ENCODE results near the gene TRPM1.

Gene TRPM1

DNA sequence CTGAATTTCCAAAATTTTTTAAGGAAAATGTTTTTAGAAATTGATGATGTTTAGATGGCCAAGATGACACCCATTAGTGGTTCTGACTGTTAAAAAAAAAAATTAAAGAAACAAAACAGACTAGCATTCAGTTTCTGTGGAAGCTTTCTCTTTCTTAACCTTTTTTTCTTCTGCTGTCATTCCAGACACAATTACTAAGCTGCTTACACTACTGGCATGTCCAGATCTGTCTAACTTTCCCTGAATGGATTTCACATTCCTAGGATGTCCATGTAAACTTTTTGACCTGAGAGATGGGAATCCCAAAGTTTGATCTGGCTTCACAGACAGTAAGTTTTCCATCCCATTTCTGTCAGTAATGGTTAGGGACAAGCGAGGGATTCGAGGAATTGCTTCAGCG lies 99.8 kb downstream of the TRPM1 start:
- Histone ChIP-seq H3K4me3 (ENCODE audit: low read depth, low read length) (no peak overlapping the region), H3K27ac (no peak overlapping the region), H3K36me3 (replicated peaks) (no peaks in the 10 kb centered on the region), H3K27me3 (replicated peaks) (no peaks in the 10 kb centered on the region)
- TF ChIP-seq, protein P1, sequence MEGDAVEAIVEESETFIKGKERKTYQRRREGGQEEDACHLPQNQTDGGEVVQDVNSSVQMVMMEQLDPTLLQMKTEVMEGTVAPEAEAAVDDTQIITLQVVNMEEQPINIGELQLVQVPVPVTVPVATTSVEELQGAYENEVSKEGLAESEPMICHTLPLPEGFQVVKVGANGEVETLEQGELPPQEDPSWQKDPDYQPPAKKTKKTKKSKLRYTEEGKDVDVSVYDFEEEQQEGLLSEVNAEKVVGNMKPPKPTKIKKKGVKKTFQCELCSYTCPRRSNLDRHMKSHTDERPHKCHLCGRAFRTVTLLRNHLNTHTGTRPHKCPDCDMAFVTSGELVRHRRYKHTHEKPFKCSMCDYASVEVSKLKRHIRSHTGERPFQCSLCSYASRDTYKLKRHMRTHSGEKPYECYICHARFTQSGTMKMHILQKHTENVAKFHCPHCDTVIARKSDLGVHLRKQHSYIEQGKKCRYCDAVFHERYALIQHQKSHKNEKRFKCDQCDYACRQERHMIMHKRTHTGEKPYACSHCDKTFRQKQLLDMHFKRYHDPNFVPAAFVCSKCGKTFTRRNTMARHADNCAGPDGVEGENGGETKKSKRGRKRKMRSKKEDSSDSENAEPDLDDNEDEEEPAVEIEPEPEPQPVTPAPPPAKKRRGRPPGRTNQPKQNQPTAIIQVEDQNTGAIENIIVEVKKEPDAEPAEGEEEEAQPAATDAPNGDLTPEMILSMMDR (IDR thresholded peaks at IDR 0.05; ENCODE audit: low read depth, low read length, missing control alignments), result no peak
- in situ Hi-C loops (cut with HindIII; ENCODE audit: low pct_ligation_motif_present, low sequenced_read_pairs), result no loop called here
- DNase-seq, result no peak

DNA sequence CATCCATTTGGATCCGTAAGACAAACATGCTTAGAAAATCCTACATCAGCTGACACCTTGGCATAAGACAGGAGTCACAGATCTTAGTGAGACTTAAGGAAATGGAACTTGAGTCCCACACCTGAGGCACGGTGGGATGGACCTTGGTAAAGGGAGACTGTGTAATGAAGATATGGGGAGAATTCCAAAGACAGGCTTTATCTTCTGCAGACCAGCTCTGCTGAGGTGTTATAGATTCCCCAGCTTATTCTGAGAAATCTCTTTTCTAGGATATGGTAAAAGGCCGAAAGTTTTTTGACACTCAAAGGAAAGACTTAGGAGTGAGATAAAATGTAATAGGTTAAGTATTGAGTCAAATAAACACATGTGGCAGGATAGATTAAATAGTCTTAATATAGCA lies 101.8 kb downstream of the TRPM1 start:
- in situ Hi-C loops (cut with HindIII; ENCODE audit: low pct_ligation_motif_present, low sequenced_read_pairs), result no loop called here
- no peak overlapping the region for H3K4me3 ChIP-seq (ENCODE audit: low read depth, low read length)
- H3K27ac ChIP-seq, result no peak overlapping the region
- no peaks in the 10 kb centered on the region for H3K36me3 ChIP-seq (replicated peaks)
- H3K27me3 ChIP-seq (replicated peaks), result no peaks in the 10 kb centered on the region
- DNase-seq, result no peak
- TF ChIP-seq, protein P1 (IDR thresholded peaks at IDR 0.05; ENCODE audit: low read depth, low read length, missing control alignments), result no peak

DNA sequence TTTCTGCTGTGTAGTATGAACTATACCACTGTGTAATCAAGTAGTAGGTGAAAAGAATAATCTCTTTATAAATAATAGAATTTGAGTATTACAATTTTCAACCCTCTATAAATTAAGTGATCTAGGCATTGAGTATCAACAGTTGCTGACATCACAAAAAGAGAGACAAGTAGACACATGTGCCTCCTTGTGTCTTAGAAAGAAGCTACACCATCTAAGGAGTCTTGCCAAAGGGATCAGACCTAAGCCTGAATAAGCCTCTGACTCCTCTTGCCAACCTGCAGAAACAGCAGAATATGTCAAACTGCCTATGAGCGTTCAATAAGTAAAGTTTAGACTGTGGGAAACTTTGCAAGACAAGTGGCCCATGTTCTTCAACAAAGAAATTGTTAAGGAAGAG lies 104.3 kb downstream of the TRPM1 start:
- H3K36me3 ChIP-seq (replicated peaks), result no peaks in the 10 kb centered on the region
- TF ChIP-seq, protein P1 (IDR thresholded peaks at IDR 0.05; ENCODE audit: low read depth, low read length, missing control alignments), result no peak
- H3K27ac ChIP-seq, result no peak overlapping the region
- in situ Hi-C loops (cut with HindIII; ENCODE audit: low pct_ligation_motif_present, low sequenced_read_pairs), result no loop called here
- no peaks in the 10 kb centered on the region for H3K27me3 ChIP-seq (replicated peaks)
- H3K4me3 ChIP-seq (ENCODE audit: low read depth, low read length), result no peak overlapping the region
- no peak for DNase-seq

DNA sequence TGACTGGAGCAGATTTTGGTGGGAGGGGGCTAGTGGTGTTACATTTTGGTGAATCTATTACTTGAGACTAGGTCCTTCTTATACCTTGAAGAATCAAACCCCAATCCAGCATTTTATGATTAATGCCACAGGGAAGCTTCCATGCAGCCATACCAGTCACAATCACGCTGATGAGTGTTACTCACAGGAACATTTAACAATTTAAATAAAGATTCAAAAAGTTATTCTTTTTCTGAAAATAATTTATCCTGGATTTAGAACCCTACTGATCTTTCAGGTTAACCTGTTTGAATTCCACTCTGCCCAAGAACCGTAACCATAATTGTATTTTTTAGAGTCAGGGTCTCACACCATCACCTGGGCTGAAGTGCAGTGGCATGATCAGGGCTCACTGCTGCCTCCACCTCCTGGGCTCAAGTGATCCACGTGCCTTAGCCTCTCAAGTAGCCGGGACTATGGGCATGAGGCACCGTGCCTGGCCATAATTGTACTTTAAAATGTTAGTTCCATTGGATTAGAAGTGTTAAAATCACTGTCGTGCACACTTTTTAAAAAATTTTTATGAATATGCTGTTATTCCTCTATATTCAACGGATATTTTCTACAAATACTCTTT lies 109.2 kb downstream of the TRPM1 start:
- Histone ChIP-seq H3K36me3 (replicated peaks) (no peaks in the 10 kb centered on the region), H3K4me3 (ENCODE audit: low read depth, low read length) (peak overlapping the region; percentile 91), H3K27me3 (replicated peaks) (no peaks in the 10 kb centered on the region), H3K27ac (no peak overlapping the region)
- TF ChIP-seq, protein P1 (IDR thresholded peaks at IDR 0.05; ENCODE audit: low read depth, low read length, missing control alignments), result no peak
- no peak for DNase-seq
- in situ Hi-C loops (cut with HindIII; ENCODE audit: low pct_ligation_motif_present, low sequenced_read_pairs), result no loop called here

DNA sequence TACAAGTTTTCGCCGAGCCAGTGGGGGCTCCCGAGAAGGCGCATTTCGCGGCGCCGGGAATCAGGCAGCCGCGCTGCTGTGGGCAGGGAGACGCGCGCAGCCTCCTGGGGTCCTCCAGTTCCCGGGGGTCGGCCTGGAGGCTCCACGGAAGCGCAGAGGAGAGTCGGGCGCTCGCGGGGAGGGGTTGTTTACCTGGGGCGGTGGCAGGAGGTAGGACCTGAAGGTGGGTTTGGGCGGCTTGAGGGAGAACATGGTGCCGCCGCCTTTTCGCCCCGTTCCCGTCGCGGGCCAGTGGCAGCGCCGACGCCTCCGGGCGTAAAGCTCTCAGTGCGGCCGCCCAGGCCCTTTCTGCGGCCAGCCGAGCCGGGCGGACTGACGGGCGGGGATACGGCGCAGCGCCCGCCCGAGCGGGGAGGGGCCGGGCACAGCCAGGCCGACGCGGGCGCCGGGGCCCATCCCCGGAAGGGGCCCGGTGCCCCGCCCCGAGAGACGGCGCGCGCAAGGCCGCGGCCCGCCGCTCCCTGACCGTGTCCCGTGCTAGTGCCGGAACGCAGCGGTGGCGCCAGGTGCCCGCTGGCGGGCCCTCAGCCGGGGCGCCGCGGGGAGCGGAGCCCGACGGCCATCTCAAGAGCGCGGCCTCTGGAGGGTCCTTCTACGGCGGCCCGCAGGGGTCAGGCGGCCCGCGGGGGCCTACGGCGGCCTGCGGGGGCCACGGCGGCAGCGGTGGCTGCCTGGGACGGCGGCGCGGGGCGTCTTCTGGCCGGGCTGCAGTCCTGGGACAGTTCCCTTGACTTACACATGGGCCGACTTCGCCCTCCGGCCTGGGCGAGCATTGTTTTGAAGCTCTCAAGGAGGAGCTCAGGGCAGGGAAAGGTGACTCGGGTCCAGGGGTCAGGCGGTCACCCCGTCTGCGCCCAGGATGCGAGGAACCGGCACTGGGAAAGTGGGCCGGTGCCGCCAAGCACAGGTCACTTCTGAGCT lies 110.0 kb downstream of the TRPM1 start, which contains the start of gene MTMR10:
Gene MTMR10, minus strand, starts transcription at position 374 of the 981 bp plus-strand sequence. Its CDS starts 122 bp downstream, at position 252.
- peak within 1 kb of the TSS; percentile 91 for H3K4me3 ChIP-seq (ENCODE audit: low read depth, low read length)
- TF ChIP-seq, protein P1 (IDR thresholded peaks at IDR 0.05; ENCODE audit: low read depth, low read length, missing control alignments), result no peak
- no peaks in the 10 kb centered on the region for H3K27me3 ChIP-seq (replicated peaks)
- DNase-seq, result peak; percentile 43
- no peaks in the 10 kb centered on the region for H3K36me3 ChIP-seq (replicated peaks)
- H3K27ac ChIP-seq, result peak within 1 kb of the TSS; percentile 69
- in situ Hi-C loops (cut with HindIII; ENCODE audit: low pct_ligation_motif_present, low sequenced_read_pairs), result no loop called here

Measured in brain microvascular endothelial cell (primary cell).